ENCODE results near the gene PRPF39.

GRCh38 chr14:45072126-45072525 lies 11.8 kb upstream of the PRPF39 start:
- TF ChIP-seq CTCF (IDR thresholded peaks at IDR 0.05; ENCODE audit: poor library complexity, severe bottlenecking) (no peak), EP300 (conservative IDR thresholded peaks at IDR 0.05; ENCODE audit: poor library complexity, severe bottlenecking) (no peak), MXI1 (conservative IDR thresholded peaks at IDR 0.05; ENCODE audit: poor library complexity, severe bottlenecking) (no peak), POLR2AphosphoS5 (IDR thresholded peaks at IDR 0.05) (no peak)

Data from neural cell (in vitro differentiated cells).